HepG2 (cell line): ENCODE data around the gene NEAT1. TPM values are rescaled to one million over a fixed set of nuclear protein-coding genes. Genes with fewer than 3 reads are reported as not detected.

Experiments used
- ARNT2 ChIP-seq: sonication (generic); formaldehyde crosslinking; IDR thresholded peaks from 2 replicates; pipeline ENCODE4 v1.8.0; 2022; ENCODE audit warnings: mild to moderate bottlenecking, low read depth, missing genetic modification reagents, moderate library complexity
- ATF7 ChIP-seq, 2 experiments: fragments of 450-650 bp in 1 of 2; sonication (generic) in 1 of 2; formaldehyde crosslinking in 1 of 2; IDR thresholded peaks; 2 replicates each; pipeline versions ENCODE4 v1.4.0 to v1.6.1; 2016 to 2020; ENCODE audit warnings: antibody characterized with exemption in 1 of 2, mild to moderate bottlenecking in 1 of 2, missing genetic modification reagents in 1 of 2
- ATM ChIP-seq: fragments of 450-650 bp; IDR thresholded peaks from 2 replicates; pipeline ENCODE4 v1.7.1; 2017; ENCODE audit warnings: mild to moderate bottlenecking, borderline replicate concordance
- CHD2 ChIP-seq: IDR thresholded peaks from 2 replicates; pipeline ENCODE4 v1.6.1; 2011; ENCODE audit warnings: low read depth, low read length, improper control_type of control experiment
- HMGA1 ChIP-seq: sonication (generic); formaldehyde crosslinking; conservative IDR thresholded peaks from 2 replicates; pipeline ENCODE4 v1.4.0; 2020; ENCODE audit warnings: missing genetic modification reagents
- NFKBIZ ChIP-seq: IDR thresholded peaks from 2 replicates; pipeline ENCODE4 v1.6.1; 2018; ENCODE audit warnings: missing genetic modification reagents, missing compliant biosample characterization
- NONO ChIP-seq, 2 experiments: fragments of 450-650 bp in 1 of 2; sonication (generic) in 1 of 2; formaldehyde crosslinking in 1 of 2; IDR thresholded peaks in 1 of 2; conservative IDR thresholded peaks in 1 of 2; 2 replicates each; pipeline versions ENCODE4 v1.6.1 to v1.8.0; 2017 to 2022; ENCODE audit warnings: mild to moderate bottlenecking in 1 of 2, missing genetic modification reagents in 1 of 2, moderate library complexity in 1 of 2
- PAWR ChIP-seq: sonication (generic); formaldehyde crosslinking; IDR thresholded peaks from 2 replicates; pipeline ENCODE4 v1.4.0; 2020; ENCODE audit warnings: missing genetic modification reagents, mild to moderate bottlenecking, borderline replicate concordance
- PITX1 ChIP-seq: sonication (generic); formaldehyde crosslinking; IDR thresholded peaks from 2 replicates; pipeline ENCODE4 v1.5.1; 2020; ENCODE audit warnings: mild to moderate bottlenecking, missing genetic modification reagents
- PRMT3 ChIP-seq: sonication (generic); formaldehyde crosslinking; IDR thresholded peaks from 2 replicates; pipeline ENCODE4 v1.8.1; 2022; ENCODE audit warnings: low read depth, mild to moderate bottlenecking, moderate library complexity, missing genetic modification reagents, borderline replicate concordance
- SAFB2 ChIP-seq: sonication (generic); formaldehyde crosslinking; IDR thresholded peaks from 2 replicates; pipeline ENCODE4 v1.5.1; 2020; ENCODE audit warnings: missing genetic modification reagents, low read depth, mild to moderate bottlenecking, borderline replicate concordance
- SP1 ChIP-seq, 2 experiments: fragments of 450-650 bp in 1 of 2; sonication (generic) in 1 of 2; formaldehyde crosslinking in 1 of 2; IDR thresholded peaks; 2 replicates each; pipeline versions ENCODE4 v1.4.0 to v1.6.1; 2016 to 2020; ENCODE audit warnings: missing genetic modification reagents in 1 of 2
- TAF1 ChIP-seq: sonication (generic); formaldehyde crosslinking; IDR thresholded peaks from 2 replicates; pipeline ENCODE4 v1.4.0; 2020; ENCODE audit warnings: missing genetic modification reagents
- TAF15 ChIP-seq: fragments of 200-400 bp; formaldehyde crosslinking; IDR thresholded peaks from one replicate; pipeline ENCODE4 v1.6.1; 2018; ENCODE audit warnings: mild to moderate bottlenecking, low read depth, low read length; ENCODE audit not compliant: poor library complexity, severe bottlenecking
- ZFP37 ChIP-seq: sonication (generic); formaldehyde crosslinking; IDR thresholded peaks from 2 replicates; pipeline ENCODE4 v1.4.0; 2020; ENCODE audit warnings: missing genetic modification reagents, borderline replicate concordance
- ZIK1 ChIP-seq: sonication (generic); formaldehyde crosslinking; IDR thresholded peaks from 2 replicates; pipeline ENCODE4 v1.5.0; 2020; ENCODE audit warnings: mild to moderate bottlenecking, low read depth, missing genetic modification reagents, borderline replicate concordance
- ZMYM2 ChIP-seq: sonication (generic); formaldehyde crosslinking; IDR thresholded peaks from 2 replicates; pipeline ENCODE4 v1.8.0; 2022; ENCODE audit warnings: mild to moderate bottlenecking, missing genetic modification reagents
- ZNF10 ChIP-seq: sonication (generic); formaldehyde crosslinking; IDR thresholded peaks from 2 replicates; pipeline ENCODE4 v1.4.0; 2020; ENCODE audit warnings: mild to moderate bottlenecking, low read depth, missing genetic modification reagents, borderline replicate concordance
- ZNF263 ChIP-seq: sonication (generic); formaldehyde crosslinking; IDR thresholded peaks from 2 replicates; pipeline ENCODE4 v1.4.0; 2020; ENCODE audit warnings: missing genetic modification reagents
- ZNF761 ChIP-seq: sonication (generic); formaldehyde crosslinking; conservative IDR thresholded peaks from 2 replicates; pipeline ENCODE4 v1.4.0; 2020; ENCODE audit warnings: mild to moderate bottlenecking, missing genetic modification reagents
- ZNF766 ChIP-seq: sonication (generic); formaldehyde crosslinking; IDR thresholded peaks from 2 replicates; pipeline ENCODE4 v1.5.0; 2020; ENCODE audit warnings: missing genetic modification reagents, borderline replicate concordance
- polyA plus RNA-seq, 8 experiments: library from polyadenylated mRNA; depleted of rRNA in 3 of 8; stranded (reverse) in 7 of 8; unstranded in 1 of 8; fragments of >200 nt; fragmentation: Illumina TruSeq in 4 of 8; extraction: Trizol in 4 of 8; gene quantifications; 2 replicates each; pipeline versions ENCODE4 v1.2.1 to v1.2.3, GENCODE V29; 2011 to 2016; ENCODE audit warnings: low read depth in 4 of 8, missing spikeins in 1 of 8, mixed read lengths in 1 of 8; ENCODE audit not compliant: insufficient read depth in 1 of 8
- total RNA-seq, 5 experiments: library from RNA; depleted of rRNA; stranded (reverse); fragments of >200 nt; fragmentation: Illumina TruSeq; extraction: Trizol; gene quantifications; 2 replicates each; pipeline ENCODE4 v1.2.3, GENCODE V29; 2016; ENCODE audit warnings: low read depth in 1 of 5
- TF ChIP-seq, protein P1 (sequence below): sonication (generic); formaldehyde crosslinking; IDR thresholded peaks from 2 replicates; pipeline ENCODE4 v1.5.0; 2020; ENCODE audit warnings: mild to moderate bottlenecking, missing genetic modification reagents
- TF ChIP-seq, protein P2 (sequence below): sonication (generic); formaldehyde crosslinking; IDR thresholded peaks from 2 replicates; pipeline ENCODE4 v1.8.1; 2023; ENCODE audit warnings: missing genetic modification reagents, mild to moderate bottlenecking, borderline replicate concordance
- TF ChIP-seq, protein P3 (sequence below): sonication (generic); formaldehyde crosslinking; IDR thresholded peaks from 2 replicates; pipeline ENCODE4 v1.4.0; 2020; ENCODE audit warnings: missing genetic modification reagents, borderline replicate concordance

Gene NEAT1
- total and polyA plus RNA-seq, 2 of the 13 experiments (the other 11 are each of a cell fraction or from before 2014, with no cell fraction given), result 20.5 to 41.2 TPM

DNA sequence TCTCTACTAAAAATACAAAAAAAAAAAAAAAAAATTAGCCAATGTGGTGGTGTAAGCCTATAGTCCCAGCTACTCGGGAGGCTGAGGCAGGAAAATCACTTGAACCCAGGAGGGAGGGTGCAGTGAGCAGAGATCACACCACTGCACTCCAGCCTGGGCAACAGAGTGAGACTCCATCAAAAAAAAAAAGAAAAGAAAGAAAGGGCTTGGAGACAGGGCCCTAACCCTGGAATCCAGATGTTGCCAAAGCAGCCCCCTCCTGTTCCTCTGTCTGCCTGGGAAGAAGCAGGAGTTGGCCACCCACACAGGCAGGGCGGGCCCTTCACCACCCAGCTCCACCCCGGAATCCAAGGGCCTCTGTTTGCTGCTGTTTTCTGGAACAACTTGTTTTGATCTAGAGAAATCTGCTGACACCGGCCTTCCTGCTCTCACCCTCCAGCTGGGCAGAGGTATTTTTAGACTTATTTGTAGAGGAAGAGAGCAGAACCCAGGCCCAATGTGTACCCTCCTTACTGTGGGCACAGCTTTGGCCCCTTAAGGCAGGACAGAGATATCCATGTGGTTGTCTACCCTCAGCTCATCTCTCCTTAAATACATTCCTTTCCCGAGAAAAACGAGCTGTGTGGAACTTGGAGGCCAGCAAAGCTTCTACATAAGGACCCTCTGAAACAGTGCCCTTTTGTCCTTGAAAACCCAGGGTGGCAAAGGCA lies 2.7 kb upstream of the NEAT1 start (continued):
- TF ChIP-seq, protein P1, sequence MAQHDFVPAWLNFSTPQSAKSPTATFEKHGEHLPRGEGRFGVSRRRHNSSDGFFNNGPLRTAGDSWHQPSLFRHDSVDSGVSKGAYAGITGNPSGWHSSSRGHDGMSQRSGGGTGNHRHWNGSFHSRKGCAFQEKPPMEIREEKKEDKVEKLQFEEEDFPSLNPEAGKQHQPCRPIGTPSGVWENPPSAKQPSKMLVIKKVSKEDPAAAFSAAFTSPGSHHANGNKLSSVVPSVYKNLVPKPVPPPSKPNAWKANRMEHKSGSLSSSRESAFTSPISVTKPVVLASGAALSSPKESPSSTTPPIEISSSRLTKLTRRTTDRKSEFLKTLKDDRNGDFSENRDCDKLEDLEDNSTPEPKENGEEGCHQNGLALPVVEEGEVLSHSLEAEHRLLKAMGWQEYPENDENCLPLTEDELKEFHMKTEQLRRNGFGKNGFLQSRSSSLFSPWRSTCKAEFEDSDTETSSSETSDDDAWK (CRISPR knock-in tag), result no peak
- TF ChIP-seq HMGA1 (CRISPR knock-in tag), result no peak
- TF ChIP-seq, protein P2, sequence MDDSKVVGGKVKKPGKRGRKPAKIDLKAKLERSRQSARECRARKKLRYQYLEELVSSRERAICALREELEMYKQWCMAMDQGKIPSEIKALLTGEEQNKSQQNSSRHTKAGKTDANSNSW (CRISPR knock-in tag), result no peak
- TF ChIP-seq SP1 (IDR thresholded peaks at IDR 0.05), result no peak
- TF ChIP-seq SP1 (CRISPR knock-in tag; IDR thresholded peaks at IDR 0.05), result peak; percentile 44; the same call in 1 of the 2 replicates
- TF ChIP-seq SAFB2, result no peak; the same call in 1 of the 2 replicates
- TF ChIP-seq, protein P3, sequence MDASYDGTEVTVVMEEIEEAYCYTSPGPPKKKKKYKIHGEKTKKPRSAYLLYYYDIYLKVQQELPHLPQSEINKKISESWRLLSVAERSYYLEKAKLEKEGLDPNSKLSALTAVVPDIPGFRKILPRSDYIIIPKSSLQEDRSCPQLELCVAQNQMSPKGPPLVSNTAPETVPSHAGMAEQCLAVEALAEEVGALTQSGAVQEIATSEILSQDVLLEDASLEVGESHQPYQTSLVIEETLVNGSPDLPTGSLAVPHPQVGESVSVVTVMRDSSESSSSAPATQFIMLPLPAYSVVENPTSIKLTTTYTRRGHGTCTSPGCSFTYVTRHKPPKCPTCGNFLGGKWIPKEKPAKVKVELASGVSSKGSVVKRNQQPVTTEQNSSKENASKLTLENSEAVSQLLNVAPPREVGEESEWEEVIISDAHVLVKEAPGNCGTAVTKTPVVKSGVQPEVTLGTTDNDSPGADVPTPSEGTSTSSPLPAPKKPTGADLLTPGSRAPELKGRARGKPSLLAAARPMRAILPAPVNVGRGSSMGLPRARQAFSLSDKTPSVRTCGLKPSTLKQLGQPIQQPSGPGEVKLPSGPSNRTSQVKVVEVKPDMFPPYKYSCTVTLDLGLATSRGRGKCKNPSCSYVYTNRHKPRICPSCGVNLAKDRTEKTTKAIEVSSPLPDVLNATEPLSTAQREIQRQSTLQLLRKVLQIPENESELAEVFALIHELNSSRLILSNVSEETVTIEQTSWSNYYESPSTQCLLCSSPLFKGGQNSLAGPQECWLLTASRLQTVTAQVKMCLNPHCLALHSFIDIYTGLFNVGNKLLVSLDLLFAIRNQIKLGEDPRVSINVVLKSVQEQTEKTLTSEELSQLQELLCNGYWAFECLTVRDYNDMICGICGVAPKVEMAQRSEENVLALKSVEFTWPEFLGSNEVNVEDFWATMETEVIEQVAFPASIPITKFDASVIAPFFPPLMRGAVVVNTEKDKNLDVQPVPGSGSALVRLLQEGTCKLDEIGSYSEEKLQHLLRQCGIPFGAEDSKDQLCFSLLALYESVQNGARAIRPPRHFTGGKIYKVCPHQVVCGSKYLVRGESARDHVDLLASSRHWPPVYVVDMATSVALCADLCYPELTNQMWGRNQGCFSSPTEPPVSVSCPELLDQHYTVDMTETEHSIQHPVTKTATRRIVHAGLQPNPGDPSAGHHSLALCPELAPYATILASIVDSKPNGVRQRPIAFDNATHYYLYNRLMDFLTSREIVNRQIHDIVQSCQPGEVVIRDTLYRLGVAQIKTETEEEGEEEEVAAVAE (CRISPR knock-in tag), result no peak
- no peak for TF ChIP-seq ZIK1 (CRISPR knock-in tag)
- TF ChIP-seq ZFP37 (CRISPR knock-in tag), result no peak
- TF ChIP-seq ZMYM2 (CRISPR knock-in tag), result no peak
- no peak for TF ChIP-seq NONO (IDR thresholded peaks at IDR 0.05)
- TF ChIP-seq NONO (CRISPR knock-in tag; conservative IDR thresholded peaks at IDR 0.05), result no peak
- TF ChIP-seq ZNF766 (CRISPR knock-in tag), result no peak
- TF ChIP-seq CHD2, result no peak
- TF ChIP-seq NFKBIZ (CRISPR knock-in tag), result no peak
- no peak for TF ChIP-seq ZNF10 (CRISPR knock-in tag)
- TF ChIP-seq ZNF761, result no peak
- TF ChIP-seq TAF1 (CRISPR knock-in tag), result peak; percentile 54; the same call in 1 of the 2 replicates
- 0 out of 2 replicates have a peak, but pooled peaks have one; percentile 20 for TF ChIP-seq ARNT2 (CRISPR knock-in tag)
- no peak; the same call in 1 of the 2 replicates for TF ChIP-seq PITX1 (CRISPR knock-in tag)
- no peak for TF ChIP-seq PRMT3 (CRISPR knock-in tag)
- TF ChIP-seq PAWR (CRISPR knock-in tag), result no peak
- TF ChIP-seq ATF7 (IDR thresholded peaks at IDR 0.05), result no peak
- TF ChIP-seq ATF7 (CRISPR knock-in tag; IDR thresholded peaks at IDR 0.05), result no peak
- TF ChIP-seq ATM, result no peak
- no peak for TF ChIP-seq TAF15
- TF ChIP-seq ZNF263 (CRISPR knock-in tag), result no peak
